ENCODE data around the gene CC2D2A.

CC2D2A gene

DNA sequence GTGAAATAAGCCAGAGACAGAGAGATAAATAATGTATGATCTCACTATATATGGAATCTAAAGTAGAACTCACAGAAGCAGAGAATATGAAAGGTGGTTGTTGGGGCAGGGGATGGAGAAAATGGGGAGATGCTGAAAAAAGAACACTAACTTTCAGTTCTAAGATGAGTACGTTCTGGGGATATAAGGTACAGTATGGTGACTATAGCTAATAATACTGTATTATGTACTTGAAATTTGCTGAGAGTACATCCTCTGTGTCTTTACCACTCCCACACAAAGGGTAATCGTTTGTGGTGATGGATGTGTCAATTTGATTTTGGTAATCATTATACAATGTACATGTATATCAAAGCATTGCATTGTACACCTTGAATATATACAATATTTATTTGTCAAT, 178.9 kb downstream of the CC2D2A start:
- TF ChIP-seq PPARA (CRISPR knock-in tag; IDR thresholded peaks at IDR 0.05; ENCODE audit: borderline replicate concordance) = no peak
- no peak for TF ChIP-seq ZFP30 (CRISPR knock-in tag; IDR thresholded peaks at IDR 0.05)
- TF ChIP-seq ZC3H10 (CRISPR knock-in tag; IDR thresholded peaks at IDR 0.05) = no peak
- no peak for TF ChIP-seq TCF4 (CRISPR knock-in tag; IDR thresholded peaks at IDR 0.05; ENCODE audit: borderline replicate concordance)
- ATAC-seq = no peak

- TF ChIP-seq GLIS3 (CRISPR knock-in tag; IDR thresholded peaks at IDR 0.05) = no peak
- no peak for TF ChIP-seq CSRNP3 (CRISPR knock-in tag; IDR thresholded peaks at IDR 0.05)
- no peak for TF ChIP-seq ISL1 (CRISPR knock-in tag; IDR thresholded peaks at IDR 0.05)
- TF ChIP-seq POU6F1 (CRISPR knock-in tag; IDR thresholded peaks at IDR 0.05; ENCODE audit: borderline replicate concordance, low read depth) = no peak
- TF ChIP-seq SNAI2 (CRISPR knock-in tag; IDR thresholded peaks at IDR 0.05) = no peak
- no peak for TF ChIP-seq RARB (CRISPR knock-in tag; IDR thresholded peaks at IDR 0.05)
- TF ChIP-seq, protein P1, sequence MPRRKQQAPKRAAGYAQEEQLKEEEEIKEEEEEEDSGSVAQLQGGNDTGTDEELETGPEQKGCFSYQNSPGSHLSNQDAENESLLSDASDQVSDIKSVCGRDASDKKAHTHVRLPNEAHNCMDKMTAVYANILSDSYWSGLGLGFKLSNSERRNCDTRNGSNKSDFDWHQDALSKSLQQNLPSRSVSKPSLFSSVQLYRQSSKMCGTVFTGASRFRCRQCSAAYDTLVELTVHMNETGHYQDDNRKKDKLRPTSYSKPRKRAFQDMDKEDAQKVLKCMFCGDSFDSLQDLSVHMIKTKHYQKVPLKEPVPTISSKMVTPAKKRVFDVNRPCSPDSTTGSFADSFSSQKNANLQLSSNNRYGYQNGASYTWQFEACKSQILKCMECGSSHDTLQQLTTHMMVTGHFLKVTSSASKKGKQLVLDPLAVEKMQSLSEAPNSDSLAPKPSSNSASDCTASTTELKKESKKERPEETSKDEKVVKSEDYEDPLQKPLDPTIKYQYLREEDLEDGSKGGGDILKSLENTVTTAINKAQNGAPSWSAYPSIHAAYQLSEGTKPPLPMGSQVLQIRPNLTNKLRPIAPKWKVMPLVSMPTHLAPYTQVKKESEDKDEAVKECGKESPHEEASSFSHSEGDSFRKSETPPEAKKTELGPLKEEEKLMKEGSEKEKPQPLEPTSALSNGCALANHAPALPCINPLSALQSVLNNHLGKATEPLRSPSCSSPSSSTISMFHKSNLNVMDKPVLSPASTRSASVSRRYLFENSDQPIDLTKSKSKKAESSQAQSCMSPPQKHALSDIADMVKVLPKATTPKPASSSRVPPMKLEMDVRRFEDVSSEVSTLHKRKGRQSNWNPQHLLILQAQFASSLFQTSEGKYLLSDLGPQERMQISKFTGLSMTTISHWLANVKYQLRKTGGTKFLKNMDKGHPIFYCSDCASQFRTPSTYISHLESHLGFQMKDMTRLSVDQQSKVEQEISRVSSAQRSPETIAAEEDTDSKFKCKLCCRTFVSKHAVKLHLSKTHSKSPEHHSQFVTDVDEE (CRISPR knock-in tag; IDR thresholded peaks at IDR 0.05) = no peak
- TF ChIP-seq PPARA (CRISPR knock-in tag; IDR thresholded peaks at IDR 0.05; ENCODE audit: borderline replicate concordance) = no peak
- TF ChIP-seq ZFP30 (CRISPR knock-in tag; IDR thresholded peaks at IDR 0.05) = no peak
- TF ChIP-seq ZC3H10 (CRISPR knock-in tag; IDR thresholded peaks at IDR 0.05) = no peak
- TF ChIP-seq ESRRG (CRISPR knock-in tag; IDR thresholded peaks at IDR 0.05) = no peak
- no peak for TF ChIP-seq TOX (CRISPR knock-in tag; IDR thresholded peaks at IDR 0.05; ENCODE audit: borderline replicate concordance)
- TF ChIP-seq OSR1 (CRISPR knock-in tag; IDR thresholded peaks at IDR 0.05) = no peak
- no peak for TF ChIP-seq ARNTL (CRISPR knock-in tag; IDR thresholded peaks at IDR 0.05; ENCODE audit: borderline replicate concordance, low read depth)
- no peak for TF ChIP-seq ZNF8 (CRISPR knock-in tag; IDR thresholded peaks at IDR 0.05)
- TF ChIP-seq CSDC2 (CRISPR knock-in tag; IDR thresholded peaks at IDR 0.05) = no peak
- no peak for TF ChIP-seq ZNF565 (CRISPR knock-in tag; conservative IDR thresholded peaks at IDR 0.05; ENCODE audit: low read depth)
- TF ChIP-seq ZFP3 (CRISPR knock-in tag; IDR thresholded peaks at IDR 0.05) = no peak
- TF ChIP-seq PATZ1 (CRISPR knock-in tag; IDR thresholded peaks at IDR 0.05; ENCODE audit: borderline replicate concordance) = no peak
- peak; percentile 32 for ATAC-seq
Observed at GRCh38 chr4:15649914-15650545, 180.3 kb downstream of the CC2D2A start.

Data from SK-N-SH treated with all-trans-retinoic acid at 6 μM for 48 hours (cell line).